Mucosa of descending colon (tissue), 3 donors: ENCODE results near the gene KBTBD8. TPM values are rescaled to one million over a fixed set of nuclear protein-coding genes. Genes with fewer than 3 reads are reported as not detected.

Experiments
- ATAC-seq: fragments of 200-7000 bp; cut with Tn5 transposase; one replicate; pipeline ENCODE4 v1.9.1; 2020; ENCODE audit warnings: mild to moderate bottlenecking, moderate library complexity
- DNase-seq, 3 donors: peaks; one replicate each; pipeline ENCODE4 v3.0.0-alpha.2; 2020
- H3K36me3 ChIP-seq: fragments of 200-600 bp; one replicate; pipeline ENCODE4 v1.8.0; 2021; ENCODE audit warnings: low read depth, mild to moderate bottlenecking
- H3K4me1 ChIP-seq: fragments of 200-600 bp; one replicate; pipeline ENCODE4 v1.8.0; 2021; ENCODE audit warnings: low read depth, mild to moderate bottlenecking
- H3K4me3 ChIP-seq: fragments of 200-600 bp; one replicate; pipeline ENCODE4 v1.8.0; 2021; ENCODE audit warnings: mild to moderate bottlenecking
- H3K9me3 ChIP-seq: fragments of 200-600 bp; one replicate; pipeline ENCODE4 v1.8.0; 2021; ENCODE audit warnings: mild to moderate bottlenecking
- CTCF ChIP-seq: fragments of 200-600 bp; IDR thresholded peaks from one replicate; pipeline ENCODE4 v1.8.0; 2022; ENCODE audit warnings: antibody characterized with exemption, mild to moderate bottlenecking
- intact Hi-C, 2 donors: fragments of 100-400 bp; cut with DNase I in 1 of 2; cut with micrococcal nuclease in 1 of 2; formaldehyde crosslinking; loops; one replicate each; pipeline versions ENCODE4 v1.11.0 to v1.11.1; 2022; cut with DNase I, micrococcal nuclease
- total RNA-seq, 3 donors: library from RNA; stranded (reverse); fragmentation: NEBNext Ultra II Directional in 2 of 3; extraction: Animal tissue kit (Norgen Biotek cat#: 25700) in 2 of 3; gene quantifications; one replicate each; pipeline versions ENCODE4 v1.2.1 to v1.2.4, GENCODE V29; 2021 to 2023
- donor health status: DM: no; HTN: no; CAD: no; lungs with moderate emphysema.
- donor health status: DM: no; HTN: no; CAD: no.
- donor health status: DM: no; HTN: yes; CAD: no.

The KBTBD8 gene
- total RNA-seq, 3 donors from 2014 or later = 1.9 to 2.7 (median 2.5) TPM

GRCh38 chr3:67048067-67048714 lies 50.1 kb downstream of the KBTBD8 start:
- no peak for TF ChIP-seq CTCF
- ATAC-seq = peak; percentile 24
- no peaks in the 10 kb centered on the region for H3K9me3 ChIP-seq

GRCh38 chr3:67048715-67049074 lies 50.6 kb downstream of the KBTBD8 start:
- H3K36me3 ChIP-seq = no peaks in the 10 kb centered on the region
- intact Hi-C loops = no loop called here
- no peaks in the 10 kb centered on the region for H3K9me3 ChIP-seq
- ATAC-seq (no peak), DNase-seq (no peak)
- no peak overlapping the region for H3K4me3 ChIP-seq
- no peak for TF ChIP-seq CTCF
- no peaks in the 10 kb centered on the region for H3K4me1 ChIP-seq

More at GRCh38 chr3:67048067-67048714, 50.1 kb downstream of the KBTBD8 start:
- DNase-seq = no peak
- Histone ChIP-seq H3K4me3 (no peak overlapping the region), H3K36me3 (no peaks in the 10 kb centered on the region), H3K4me1 (no peaks in the 10 kb centered on the region)
- intact Hi-C loops = no loop called here

GRCh38 chr3:67059443-67059842 lies 61.3 kb downstream of the KBTBD8 start:
- ATAC-seq (no peak), DNase-seq (no peak)
- no peaks in the 10 kb centered on the region for H3K9me3 ChIP-seq
- no peak for TF ChIP-seq CTCF
- H3K36me3 ChIP-seq = no peaks in the 10 kb centered on the region
- H3K4me1 ChIP-seq = no peaks in the 10 kb centered on the region
- H3K4me3 ChIP-seq = no peak overlapping the region
- intact Hi-C loops = no loop called here
